Parathyroid adenoma (tissue), 2 donors: ENCODE measurements around the gene ZMIZ1.

Source experiments
- H2AFZ ChIP-seq: fragments of 300-600 bp; sonication (generic); one replicate; pipeline ENCODE4 v1.7.0; 2017; ENCODE audit warnings: antibody characterized with exemption, mild to moderate bottlenecking
- H3K27ac ChIP-seq: fragments of 300-600 bp; sonication (generic); one replicate; pipeline ENCODE4 v1.7.0; 2017
- H3K27me3 ChIP-seq: fragments of 300-600 bp; sonication (generic); one replicate; pipeline ENCODE4 v1.7.0; 2017; ENCODE audit warnings: low read length; ENCODE audit not compliant: control insufficient read depth, insufficient read depth
- H3K36me3 ChIP-seq: fragments of 300-600 bp; sonication (generic); one replicate; pipeline ENCODE4 v1.7.0; 2017; ENCODE audit warnings: low read length; ENCODE audit not compliant: control insufficient read depth, insufficient read depth
- H3K4me1 ChIP-seq: fragments of 300-600 bp; sonication (generic); one replicate; pipeline ENCODE4 v1.7.0; 2017; ENCODE audit warnings: control low read depth
- H3K4me2 ChIP-seq: fragments of 300-600 bp; sonication (generic); one replicate; pipeline ENCODE4 v1.7.0; 2017; ENCODE audit warnings: low read length
- H3K4me3 ChIP-seq: fragments of 300-600 bp; sonication (generic); one replicate; pipeline ENCODE4 v1.7.0; 2017; ENCODE audit warnings: low read depth, low read length
- H3K79me2 ChIP-seq: fragments of 300-600 bp; sonication (generic); one replicate; pipeline ENCODE4 v1.7.0; 2017; ENCODE audit warnings: control low read depth
- H3K9ac ChIP-seq: fragments of 300-600 bp; sonication (generic); one replicate; pipeline ENCODE4 v1.7.0; 2017; ENCODE audit warnings: mild to moderate bottlenecking
- H3K9me3 ChIP-seq: fragments of 300-600 bp; sonication (generic); one replicate; pipeline ENCODE4 v1.7.0; 2017; ENCODE audit warnings: low read length; ENCODE audit not compliant: control insufficient read depth
- TF ChIP-seq, protein P1 (sequence below): fragments of 300-600 bp; sonication (generic); IDR thresholded peaks from one replicate; pipeline ENCODE4 v1.7.0; 2017; ENCODE audit warnings: antibody characterized with exemption, mild to moderate bottlenecking
- donor health status: primary hyperparathyroidism.

The ZMIZ1 gene

DNA sequence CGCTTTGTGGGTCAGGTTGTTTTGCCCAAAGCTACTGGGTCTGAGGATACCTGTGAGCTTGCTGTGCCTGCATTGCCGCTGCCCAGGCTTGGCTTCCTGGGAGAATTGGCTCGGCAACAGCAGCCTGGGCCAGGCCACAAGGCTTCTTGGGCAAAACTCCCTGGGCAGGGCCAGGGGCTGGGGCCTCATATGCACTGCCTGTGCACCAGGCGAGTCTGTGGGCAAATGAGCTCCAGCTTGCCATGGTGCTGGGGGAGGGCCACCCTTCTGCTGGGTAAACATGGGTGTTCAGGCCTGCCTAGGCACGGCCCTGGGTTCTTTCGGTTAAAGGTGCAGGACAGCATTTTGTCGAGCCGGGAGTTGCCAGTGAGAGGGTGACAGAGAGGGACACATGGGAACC, 19.4 kb downstream of the ZMIZ1 start:
- H3K9me3 ChIP-seq, result no peaks in the 10 kb centered on the region
- peaks cover 51% of the 10 kb centered on the region for H3K79me2 ChIP-seq
- TF ChIP-seq, protein P1, sequence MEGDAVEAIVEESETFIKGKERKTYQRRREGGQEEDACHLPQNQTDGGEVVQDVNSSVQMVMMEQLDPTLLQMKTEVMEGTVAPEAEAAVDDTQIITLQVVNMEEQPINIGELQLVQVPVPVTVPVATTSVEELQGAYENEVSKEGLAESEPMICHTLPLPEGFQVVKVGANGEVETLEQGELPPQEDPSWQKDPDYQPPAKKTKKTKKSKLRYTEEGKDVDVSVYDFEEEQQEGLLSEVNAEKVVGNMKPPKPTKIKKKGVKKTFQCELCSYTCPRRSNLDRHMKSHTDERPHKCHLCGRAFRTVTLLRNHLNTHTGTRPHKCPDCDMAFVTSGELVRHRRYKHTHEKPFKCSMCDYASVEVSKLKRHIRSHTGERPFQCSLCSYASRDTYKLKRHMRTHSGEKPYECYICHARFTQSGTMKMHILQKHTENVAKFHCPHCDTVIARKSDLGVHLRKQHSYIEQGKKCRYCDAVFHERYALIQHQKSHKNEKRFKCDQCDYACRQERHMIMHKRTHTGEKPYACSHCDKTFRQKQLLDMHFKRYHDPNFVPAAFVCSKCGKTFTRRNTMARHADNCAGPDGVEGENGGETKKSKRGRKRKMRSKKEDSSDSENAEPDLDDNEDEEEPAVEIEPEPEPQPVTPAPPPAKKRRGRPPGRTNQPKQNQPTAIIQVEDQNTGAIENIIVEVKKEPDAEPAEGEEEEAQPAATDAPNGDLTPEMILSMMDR, result no peak
- peaks cover 19% of the 10 kb centered on the region for H3K4me1 ChIP-seq
- H3K9ac ChIP-seq, result no peak overlapping the region
- H2AFZ ChIP-seq, result no peak overlapping the region
- H3K4me3 ChIP-seq, result no peak overlapping the region
- H3K27ac ChIP-seq, result no peak overlapping the region
- H3K36me3 ChIP-seq, result no peaks in the 10 kb centered on the region
- H3K4me2 ChIP-seq, result no peak overlapping the region
- no peaks in the 10 kb centered on the region for H3K27me3 ChIP-seq

DNA sequence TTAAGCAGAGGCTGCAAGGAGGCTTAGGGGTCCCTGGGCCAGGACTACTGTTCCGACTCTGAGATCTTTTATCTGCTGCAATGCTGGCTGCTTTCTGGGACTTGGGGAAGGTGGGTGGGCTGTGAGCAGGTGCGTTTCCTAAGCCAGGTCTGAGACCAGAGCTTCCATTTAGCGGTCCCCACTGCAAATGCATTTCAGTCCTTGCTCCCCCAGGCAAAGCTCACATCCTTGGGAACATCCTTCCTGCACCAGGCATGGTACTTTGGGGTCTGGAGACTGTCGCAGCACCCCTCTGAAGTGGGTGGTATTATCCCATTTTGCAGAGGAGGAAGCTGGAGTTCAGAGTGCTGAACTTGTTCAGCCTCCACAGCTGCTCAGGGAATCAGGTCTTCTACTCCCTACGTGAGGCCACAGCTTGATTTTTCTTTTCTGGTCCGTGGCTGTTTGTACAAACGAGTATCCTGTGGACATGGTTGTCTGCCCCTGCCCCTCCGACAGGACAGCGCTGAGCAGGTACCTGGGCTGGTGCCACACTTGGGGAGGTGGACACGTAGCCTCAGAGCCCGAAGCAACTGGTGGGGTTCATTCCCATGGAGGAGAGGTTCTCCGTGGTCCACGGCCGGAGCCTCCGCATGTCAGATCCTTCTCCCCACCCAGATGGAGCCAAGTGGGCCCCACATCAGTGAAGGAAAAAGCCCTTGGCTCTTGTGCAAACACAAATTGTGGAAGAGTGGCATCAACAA, 20.0 kb downstream of the ZMIZ1 start:
- no peak overlapping the region for H3K4me2 ChIP-seq
- H3K36me3 ChIP-seq, result no peaks in the 10 kb centered on the region
- no peaks in the 10 kb centered on the region for H3K27me3 ChIP-seq
- H3K9ac ChIP-seq, result no peak overlapping the region
- TF ChIP-seq, protein P1, result no peak
- peaks cover 50% of the 10 kb centered on the region for H3K79me2 ChIP-seq
- H2AFZ ChIP-seq, result no peak overlapping the region
- no peak overlapping the region for H3K4me3 ChIP-seq
- H3K27ac ChIP-seq, result no peak overlapping the region
- H3K4me1 ChIP-seq, result peaks cover 14% of the 10 kb centered on the region
- no peaks in the 10 kb centered on the region for H3K9me3 ChIP-seq

- Histone ChIP-seq H3K9ac (no peak overlapping the region), H3K4me2 (no peak overlapping the region), H3K4me3 (no peak overlapping the region), H3K27ac (no peak overlapping the region), H2AFZ (no peak overlapping the region), H3K27me3 (no peaks in the 10 kb centered on the region), H3K9me3 (no peaks in the 10 kb centered on the region), H3K36me3 (no peaks in the 10 kb centered on the region), H3K4me1 (peaks cover 5% of the 10 kb centered on the region), H3K79me2 (peaks cover 50% of the 10 kb centered on the region)
- TF ChIP-seq, protein P1, result no peak
Measured at GRCh38 chr10:79089632-79090031, 20.9 kb downstream of the ZMIZ1 start.

DNA sequence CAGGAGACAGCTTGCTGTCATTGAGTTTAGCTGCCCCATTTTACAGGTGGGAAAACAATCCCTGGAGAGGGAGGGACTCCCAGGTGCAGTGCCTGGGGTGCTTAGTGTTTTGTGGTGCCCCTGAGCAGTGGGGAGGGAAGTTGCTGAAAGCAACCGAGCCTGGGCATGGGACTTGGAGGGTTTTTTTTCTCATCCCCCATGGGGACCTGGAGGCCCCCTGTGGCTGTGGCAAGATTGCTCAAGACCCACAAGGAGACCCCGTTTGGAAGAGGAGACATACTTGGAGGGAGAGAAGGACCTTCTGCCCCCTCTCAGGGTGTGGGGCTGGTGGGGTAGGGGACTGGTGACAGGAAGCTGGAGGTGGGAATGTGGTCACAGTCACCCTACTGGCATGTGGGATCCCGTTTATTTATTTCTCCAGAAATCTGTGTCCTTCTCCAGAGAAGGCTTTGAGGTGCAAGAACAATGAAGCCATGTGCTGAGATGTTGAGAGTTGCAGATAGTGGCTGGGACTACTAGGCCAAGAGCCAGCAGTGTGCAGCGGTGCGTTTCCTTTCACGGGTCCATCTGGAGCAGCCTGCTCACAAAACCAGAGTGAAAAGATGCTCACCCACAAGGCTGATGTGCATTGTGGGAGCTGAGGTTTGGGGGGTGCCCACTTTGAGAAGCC, 21.5 kb downstream of the ZMIZ1 start:
- TF ChIP-seq, protein P1, result no peak
- Histone ChIP-seq H3K79me2 (peaks cover 48% of the 10 kb centered on the region), H3K9ac (no peak overlapping the region), H3K4me2 (no peak overlapping the region), H3K27me3 (no peaks in the 10 kb centered on the region), H3K9me3 (no peaks in the 10 kb centered on the region), H3K4me3 (no peak overlapping the region), H3K4me1 (peaks cover 5% of the 10 kb centered on the region), H3K36me3 (no peaks in the 10 kb centered on the region), H3K27ac (no peak overlapping the region), H2AFZ (no peak overlapping the region)
